HepG2 (cell line): ENCODE results near the gene BAIAP2L2. TPM values are rescaled to one million over a fixed set of nuclear protein-coding genes. Genes with fewer than 3 reads are reported as not detected.

Experiments
- CAMTA2 ChIP-seq: sonication (generic); formaldehyde crosslinking; IDR thresholded peaks from 2 replicates; pipeline ENCODE4 v1.4.0; 2020; ENCODE audit warnings: mild to moderate bottlenecking, missing genetic modification reagents, borderline replicate concordance
- HNRNPL ChIP-seq: fragments of 200-400 bp; formaldehyde crosslinking; IDR thresholded peaks from 2 replicates; pipeline ENCODE4 v1.6.1; 2017; ENCODE audit warnings: mild to moderate bottlenecking, low read depth, low read length
- KMT2B ChIP-seq: IDR thresholded peaks from 2 replicates; pipeline ENCODE4 v1.6.1; 2016; ENCODE audit warnings: missing genetic modification reagents, missing compliant biosample characterization
- POLR2G ChIP-seq: fragments of 200-400 bp; formaldehyde crosslinking; IDR thresholded peaks from 2 replicates; pipeline ENCODE4 v1.6.1; 2018; ENCODE audit warnings: mild to moderate bottlenecking, low read depth, low read length, moderate library complexity
- RCOR2 ChIP-seq: IDR thresholded peaks from 2 replicates; pipeline ENCODE4 v1.6.1; 2016; ENCODE audit warnings: missing biosample characterization, missing genetic modification reagents
- ZFP37 ChIP-seq: sonication (generic); formaldehyde crosslinking; IDR thresholded peaks from 2 replicates; pipeline ENCODE4 v1.4.0; 2020; ENCODE audit warnings: missing genetic modification reagents, borderline replicate concordance
- ZMAT3 ChIP-seq: sonication (generic); formaldehyde crosslinking; conservative IDR thresholded peaks from 2 replicates; pipeline ENCODE4 v1.7.0; 2021; ENCODE audit warnings: missing genetic modification reagents
- ZNF501 ChIP-seq: sonication (generic); formaldehyde crosslinking; IDR thresholded peaks from 2 replicates; pipeline ENCODE4 v1.5.1; 2020; ENCODE audit warnings: mild to moderate bottlenecking, moderate library complexity, missing genetic modification reagents
- ZNF510 ChIP-seq: sonication (generic); formaldehyde crosslinking; IDR thresholded peaks from 2 replicates; pipeline ENCODE4 v1.4.0; 2020; ENCODE audit warnings: low read depth, mild to moderate bottlenecking, missing genetic modification reagents
- polyA plus RNA-seq, 8 experiments: library from polyadenylated mRNA; depleted of rRNA in 3 of 8; stranded (reverse) in 7 of 8; unstranded in 1 of 8; fragments of >200 nt; fragmentation: Illumina TruSeq in 4 of 8; extraction: Trizol in 4 of 8; gene quantifications; 2 replicates each; pipeline versions ENCODE4 v1.2.1 to v1.2.3, GENCODE V29; 2011 to 2016; ENCODE audit warnings: low read depth in 4 of 8, missing spikeins in 1 of 8, mixed read lengths in 1 of 8; ENCODE audit not compliant: insufficient read depth in 1 of 8
- total RNA-seq, 5 experiments: library from RNA; depleted of rRNA; stranded (reverse); fragments of >200 nt; fragmentation: Illumina TruSeq; extraction: Trizol; gene quantifications; 2 replicates each; pipeline ENCODE4 v1.2.3, GENCODE V29; 2016; ENCODE audit warnings: low read depth in 1 of 5
- TF ChIP-seq, protein P1 (sequence below), 2 experiments: sonication (generic) in 1 of 2; formaldehyde crosslinking in 1 of 2; IDR thresholded peaks; 2 replicates each; pipeline versions ENCODE4 v1.5.1 to v1.6.1; 2011 to 2020; ENCODE audit warnings: borderline replicate concordance in 1 of 2, low read depth in 1 of 2, low read length in 1 of 2, mild to moderate bottlenecking in 1 of 2, missing genetic modification reagents in 1 of 2, moderate library complexity in 1 of 2
- TF ChIP-seq, protein P2 (sequence below): sonication (generic); formaldehyde crosslinking; IDR thresholded peaks from 2 replicates; pipeline ENCODE4 v1.5.1; 2020; ENCODE audit warnings: mild to moderate bottlenecking, missing genetic modification reagents, borderline replicate concordance
- TF ChIP-seq, protein P3 (sequence below): sonication (generic); formaldehyde crosslinking; IDR thresholded peaks from 2 replicates; pipeline ENCODE4 v1.4.0; 2020; ENCODE audit warnings: missing genetic modification reagents, borderline replicate concordance
- TF ChIP-seq, protein P4 (sequence below): IDR thresholded peaks from 2 replicates; pipeline ENCODE4 v1.6.1; 2018; ENCODE audit warnings: missing genetic modification reagents, mild to moderate bottlenecking, missing compliant biosample characterization

The BAIAP2L2 gene
- total and polyA plus RNA-seq, 2 of the 13 experiments (the other 11 are each of a cell fraction or from before 2014, with no cell fraction given) = 4.4 to 7.5 TPM

DNA sequence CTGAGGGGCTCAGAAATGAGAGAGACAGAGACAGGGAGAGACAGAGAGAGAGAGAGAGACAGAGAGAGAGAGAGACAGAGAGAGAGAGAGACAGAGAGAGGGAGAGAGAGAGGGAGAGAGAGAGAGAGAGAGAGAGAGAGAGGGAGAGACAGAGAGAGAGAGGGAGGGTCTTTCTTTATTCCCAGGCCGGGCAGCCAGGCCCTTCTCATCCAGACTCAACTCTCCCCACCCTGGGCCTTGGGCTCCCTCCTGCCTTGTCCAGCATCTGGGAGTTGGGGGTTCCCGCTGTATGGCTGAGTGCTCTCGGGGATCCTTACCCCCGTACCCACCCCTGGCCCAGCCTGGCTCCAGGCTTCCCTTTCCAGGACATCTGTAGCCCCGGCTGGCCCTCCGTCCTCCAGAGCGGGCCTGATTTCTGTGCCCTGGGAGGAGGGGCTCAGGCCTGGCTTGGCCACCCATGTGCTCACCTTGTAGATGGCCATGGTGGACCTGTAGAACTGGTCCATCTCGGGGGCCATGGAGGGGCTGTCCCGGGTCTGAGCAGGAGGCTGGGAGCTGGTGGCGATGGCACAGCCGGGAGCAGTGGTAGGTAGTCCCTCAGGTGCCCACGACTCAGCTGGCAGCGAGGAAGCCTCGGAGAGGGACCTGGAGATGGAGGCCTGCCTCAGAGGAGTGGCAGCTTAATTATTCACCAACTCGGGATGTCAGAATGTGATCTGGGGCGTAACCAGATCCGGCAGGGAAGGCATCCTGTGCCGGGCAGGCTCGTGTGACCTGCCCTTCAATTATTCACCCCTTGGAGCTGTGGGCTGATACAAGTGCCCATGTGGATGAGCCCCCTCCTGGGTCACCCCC, at the start of gene BAIAP2L2 (continued):
- TF ChIP-seq, protein P1, sequence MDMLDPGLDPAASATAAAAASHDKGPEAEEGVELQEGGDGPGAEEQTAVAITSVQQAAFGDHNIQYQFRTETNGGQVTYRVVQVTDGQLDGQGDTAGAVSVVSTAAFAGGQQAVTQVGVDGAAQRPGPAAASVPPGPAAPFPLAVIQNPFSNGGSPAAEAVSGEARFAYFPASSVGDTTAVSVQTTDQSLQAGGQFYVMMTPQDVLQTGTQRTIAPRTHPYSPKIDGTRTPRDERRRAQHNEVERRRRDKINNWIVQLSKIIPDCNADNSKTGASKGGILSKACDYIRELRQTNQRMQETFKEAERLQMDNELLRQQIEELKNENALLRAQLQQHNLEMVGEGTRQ (IDR thresholded peaks at IDR 0.05; ENCODE audit: low read depth, low read length) = no peak
- TF ChIP-seq, protein P1 (CRISPR knock-in tag; IDR thresholded peaks at IDR 0.05; ENCODE audit: borderline replicate concordance) = no peak
- TF ChIP-seq ZFP37 (CRISPR knock-in tag) = 0 out of 2 replicates have a peak, but pooled peaks have one; percentile 19
- TF ChIP-seq POLR2G = peak; percentile 64; the same call in 1 of the 2 replicates
- TF ChIP-seq ZNF501 (CRISPR knock-in tag) = peak; percentile 11; the same call in 1 of the 2 replicates
- TF ChIP-seq, protein P2, sequence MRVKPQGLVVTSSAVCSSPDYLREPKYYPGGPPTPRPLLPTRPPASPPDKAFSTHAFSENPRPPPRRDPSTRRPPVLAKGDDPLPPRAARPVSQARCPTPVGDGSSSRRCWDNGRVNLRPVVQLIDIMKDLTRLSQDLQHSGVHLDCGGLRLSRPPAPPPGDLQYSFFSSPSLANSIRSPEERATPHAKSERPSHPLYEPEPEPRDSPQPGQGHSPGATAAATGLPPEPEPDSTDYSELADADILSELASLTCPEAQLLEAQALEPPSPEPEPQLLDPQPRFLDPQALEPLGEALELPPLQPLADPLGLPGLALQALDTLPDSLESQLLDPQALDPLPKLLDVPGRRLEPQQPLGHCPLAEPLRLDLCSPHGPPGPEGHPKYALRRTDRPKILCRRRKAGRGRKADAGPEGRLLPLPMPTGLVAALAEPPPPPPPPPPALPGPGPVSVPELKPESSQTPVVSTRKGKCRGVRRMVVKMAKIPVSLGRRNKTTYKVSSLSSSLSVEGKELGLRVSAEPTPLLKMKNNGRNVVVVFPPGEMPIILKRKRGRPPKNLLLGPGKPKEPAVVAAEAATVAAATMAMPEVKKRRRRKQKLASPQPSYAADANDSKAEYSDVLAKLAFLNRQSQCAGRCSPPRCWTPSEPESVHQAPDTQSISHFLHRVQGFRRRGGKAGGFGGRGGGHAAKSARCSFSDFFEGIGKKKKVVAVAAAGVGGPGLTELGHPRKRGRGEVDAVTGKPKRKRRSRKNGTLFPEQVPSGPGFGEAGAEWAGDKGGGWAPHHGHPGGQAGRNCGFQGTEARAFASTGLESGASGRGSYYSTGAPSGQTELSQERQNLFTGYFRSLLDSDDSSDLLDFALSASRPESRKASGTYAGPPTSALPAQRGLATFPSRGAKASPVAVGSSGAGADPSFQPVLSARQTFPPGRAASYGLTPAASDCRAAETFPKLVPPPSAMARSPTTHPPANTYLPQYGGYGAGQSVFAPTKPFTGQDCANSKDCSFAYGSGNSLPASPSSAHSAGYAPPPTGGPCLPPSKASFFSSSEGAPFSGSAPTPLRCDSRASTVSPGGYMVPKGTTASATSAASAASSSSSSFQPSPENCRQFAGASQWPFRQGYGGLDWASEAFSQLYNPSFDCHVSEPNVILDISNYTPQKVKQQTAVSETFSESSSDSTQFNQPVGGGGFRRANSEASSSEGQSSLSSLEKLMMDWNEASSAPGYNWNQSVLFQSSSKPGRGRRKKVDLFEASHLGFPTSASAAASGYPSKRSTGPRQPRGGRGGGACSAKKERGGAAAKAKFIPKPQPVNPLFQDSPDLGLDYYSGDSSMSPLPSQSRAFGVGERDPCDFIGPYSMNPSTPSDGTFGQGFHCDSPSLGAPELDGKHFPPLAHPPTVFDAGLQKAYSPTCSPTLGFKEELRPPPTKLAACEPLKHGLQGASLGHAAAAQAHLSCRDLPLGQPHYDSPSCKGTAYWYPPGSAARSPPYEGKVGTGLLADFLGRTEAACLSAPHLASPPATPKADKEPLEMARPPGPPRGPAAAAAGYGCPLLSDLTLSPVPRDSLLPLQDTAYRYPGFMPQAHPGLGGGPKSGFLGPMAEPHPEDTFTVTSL (CRISPR knock-in tag) = no peak
- TF ChIP-seq, protein P3, sequence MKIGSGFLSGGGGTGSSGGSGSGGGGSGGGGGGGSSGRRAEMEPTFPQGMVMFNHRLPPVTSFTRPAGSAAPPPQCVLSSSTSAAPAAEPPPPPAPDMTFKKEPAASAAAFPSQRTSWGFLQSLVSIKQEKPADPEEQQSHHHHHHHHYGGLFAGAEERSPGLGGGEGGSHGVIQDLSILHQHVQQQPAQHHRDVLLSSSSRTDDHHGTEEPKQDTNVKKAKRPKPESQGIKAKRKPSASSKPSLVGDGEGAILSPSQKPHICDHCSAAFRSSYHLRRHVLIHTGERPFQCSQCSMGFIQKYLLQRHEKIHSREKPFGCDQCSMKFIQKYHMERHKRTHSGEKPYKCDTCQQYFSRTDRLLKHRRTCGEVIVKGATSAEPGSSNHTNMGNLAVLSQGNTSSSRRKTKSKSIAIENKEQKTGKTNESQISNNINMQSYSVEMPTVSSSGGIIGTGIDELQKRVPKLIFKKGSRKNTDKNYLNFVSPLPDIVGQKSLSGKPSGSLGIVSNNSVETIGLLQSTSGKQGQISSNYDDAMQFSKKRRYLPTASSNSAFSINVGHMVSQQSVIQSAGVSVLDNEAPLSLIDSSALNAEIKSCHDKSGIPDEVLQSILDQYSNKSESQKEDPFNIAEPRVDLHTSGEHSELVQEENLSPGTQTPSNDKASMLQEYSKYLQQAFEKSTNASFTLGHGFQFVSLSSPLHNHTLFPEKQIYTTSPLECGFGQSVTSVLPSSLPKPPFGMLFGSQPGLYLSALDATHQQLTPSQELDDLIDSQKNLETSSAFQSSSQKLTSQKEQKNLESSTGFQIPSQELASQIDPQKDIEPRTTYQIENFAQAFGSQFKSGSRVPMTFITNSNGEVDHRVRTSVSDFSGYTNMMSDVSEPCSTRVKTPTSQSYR = 0 out of 2 replicates have a peak, but pooled peaks have one; percentile 24
- TF ChIP-seq RCOR2 (CRISPR knock-in tag) = 0 out of 2 replicates have a peak, but pooled peaks have one; percentile 21
- no peak for TF ChIP-seq CAMTA2
- TF ChIP-seq ZMAT3 (CRISPR knock-in tag) = no peak; the same call in 1 of the 2 replicates
- TF ChIP-seq HNRNPL = peak; percentile 82
- TF ChIP-seq ZNF510 (CRISPR knock-in tag) = no peak
- 0 out of 2 replicates have a peak, but pooled peaks have one; percentile 16 for TF ChIP-seq KMT2B (CRISPR knock-in tag)
- TF ChIP-seq, protein P4, sequence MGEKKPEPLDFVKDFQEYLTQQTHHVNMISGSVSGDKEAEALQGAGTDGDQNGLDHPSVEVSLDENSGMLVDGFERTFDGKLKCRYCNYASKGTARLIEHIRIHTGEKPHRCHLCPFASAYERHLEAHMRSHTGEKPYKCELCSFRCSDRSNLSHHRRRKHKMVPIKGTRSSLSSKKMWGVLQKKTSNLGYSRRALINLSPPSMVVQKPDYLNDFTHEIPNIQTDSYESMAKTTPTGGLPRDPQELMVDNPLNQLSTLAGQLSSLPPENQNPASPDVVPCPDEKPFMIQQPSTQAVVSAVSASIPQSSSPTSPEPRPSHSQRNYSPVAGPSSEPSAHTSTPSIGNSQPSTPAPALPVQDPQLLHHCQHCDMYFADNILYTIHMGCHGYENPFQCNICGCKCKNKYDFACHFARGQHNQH (CRISPR knock-in tag) = 0 out of 2 replicates have a peak, but pooled peaks have one; percentile 24
